HepG2 (cell line): Measurements from ENCODE around the gene ARHGAP30. TPM values are rescaled to one million over a fixed set of nuclear protein-coding genes. Genes with fewer than 3 reads are reported as not detected.
A peak's percentile ranks its signal among the peaks of the same experiment; 100 is the strongest.

Source experiments
- ARNTL ChIP-seq: sonication (generic); formaldehyde crosslinking; IDR thresholded peaks from 2 replicates; pipeline ENCODE4 v1.4.0; 2020; ENCODE audit warnings: mild to moderate bottlenecking, missing genetic modification reagents
- GPN1 ChIP-seq: sonication (generic); formaldehyde crosslinking; IDR thresholded peaks from 2 replicates; pipeline ENCODE4 v1.5.1; 2020; ENCODE audit warnings: missing genetic modification reagents, borderline replicate concordance
- KAT8 ChIP-seq: IDR thresholded peaks from 2 replicates; pipeline ENCODE4 v1.6.1; 2016; ENCODE audit warnings: missing genetic modification reagents, missing compliant biosample characterization
- MIER3 ChIP-seq: IDR thresholded peaks from 2 replicates; pipeline ENCODE4 v1.6.1; 2016; ENCODE audit warnings: missing compliant biosample characterization, borderline replicate concordance
- SALL1 ChIP-seq: sonication (generic); formaldehyde crosslinking; IDR thresholded peaks from 2 replicates; pipeline ENCODE4 v1.8.0; 2022; ENCODE audit warnings: mild to moderate bottlenecking, missing genetic modification reagents
- SIN3B ChIP-seq: fragments of 150-350 bp; IDR thresholded peaks from 2 replicates; pipeline ENCODE4 v1.6.1; 2014; ENCODE audit warnings: low read length
- ZFP36L2 ChIP-seq: sonication (generic); formaldehyde crosslinking; IDR thresholded peaks from 2 replicates; pipeline ENCODE4 v1.4.0; 2020; ENCODE audit warnings: missing genetic modification reagents
- ZNF160 ChIP-seq: sonication (generic); formaldehyde crosslinking; IDR thresholded peaks from 2 replicates; pipeline ENCODE4 v1.8.0; 2022; ENCODE audit warnings: mild to moderate bottlenecking, inconsistent platforms, missing genetic modification reagents
- polyA plus RNA-seq, 8 experiments: library from polyadenylated mRNA; depleted of rRNA in 3 of 8; stranded (reverse) in 7 of 8; unstranded in 1 of 8; fragments of >200 nt; fragmentation: Illumina TruSeq in 4 of 8; extraction: Trizol in 4 of 8; gene quantifications; 2 replicates each; pipeline versions ENCODE4 v1.2.1 to v1.2.3, GENCODE V29; 2011 to 2016; ENCODE audit warnings: low read depth in 4 of 8, missing spikeins in 1 of 8, mixed read lengths in 1 of 8; ENCODE audit not compliant: insufficient read depth in 1 of 8
- total RNA-seq, 5 experiments: library from RNA; depleted of rRNA; stranded (reverse); fragments of >200 nt; fragmentation: Illumina TruSeq; extraction: Trizol; gene quantifications; 2 replicates each; pipeline ENCODE4 v1.2.3, GENCODE V29; 2016; ENCODE audit warnings: low read depth in 1 of 5
- TF ChIP-seq, protein P1 (sequence below): IDR thresholded peaks from 2 replicates; pipeline ENCODE4 v1.6.1; 2012; ENCODE audit warnings: low read length, improper control_type of control experiment
- TF ChIP-seq, protein P2 (sequence below): IDR thresholded peaks from 2 replicates; pipeline ENCODE4 v1.4.0; 2020; ENCODE audit warnings: mild to moderate bottlenecking, missing genetic modification reagents
- TF ChIP-seq, protein P3 (sequence below): sonication (generic); formaldehyde crosslinking; IDR thresholded peaks from 2 replicates; pipeline ENCODE4 v1.8.0; 2022; ENCODE audit warnings: mild to moderate bottlenecking, missing genetic modification reagents, moderate library complexity
- TF ChIP-seq, protein P4 (sequence below): sonication (generic); formaldehyde crosslinking; IDR thresholded peaks from 2 replicates; pipeline ENCODE4 v1.5.1; 2020; ENCODE audit warnings: mild to moderate bottlenecking, missing genetic modification reagents, borderline replicate concordance
- TF ChIP-seq, protein P5 (sequence below): sonication (generic); formaldehyde crosslinking; IDR thresholded peaks from 2 replicates; pipeline ENCODE4 v1.8.0; 2022; ENCODE audit warnings: missing genetic modification reagents, mild to moderate bottlenecking, moderate library complexity, borderline replicate concordance
- TF ChIP-seq, protein P6 (sequence below): sonication (generic); formaldehyde crosslinking; IDR thresholded peaks from 2 replicates; pipeline ENCODE4 v1.5.0; 2020; ENCODE audit warnings: missing genetic modification reagents

The ARHGAP30 gene
- total and polyA plus RNA-seq, 2 of the 13 experiments (the other 11 are each of a cell fraction or from before 2014, with no cell fraction given), result 0.13 to 0.20 TPM

DNA sequence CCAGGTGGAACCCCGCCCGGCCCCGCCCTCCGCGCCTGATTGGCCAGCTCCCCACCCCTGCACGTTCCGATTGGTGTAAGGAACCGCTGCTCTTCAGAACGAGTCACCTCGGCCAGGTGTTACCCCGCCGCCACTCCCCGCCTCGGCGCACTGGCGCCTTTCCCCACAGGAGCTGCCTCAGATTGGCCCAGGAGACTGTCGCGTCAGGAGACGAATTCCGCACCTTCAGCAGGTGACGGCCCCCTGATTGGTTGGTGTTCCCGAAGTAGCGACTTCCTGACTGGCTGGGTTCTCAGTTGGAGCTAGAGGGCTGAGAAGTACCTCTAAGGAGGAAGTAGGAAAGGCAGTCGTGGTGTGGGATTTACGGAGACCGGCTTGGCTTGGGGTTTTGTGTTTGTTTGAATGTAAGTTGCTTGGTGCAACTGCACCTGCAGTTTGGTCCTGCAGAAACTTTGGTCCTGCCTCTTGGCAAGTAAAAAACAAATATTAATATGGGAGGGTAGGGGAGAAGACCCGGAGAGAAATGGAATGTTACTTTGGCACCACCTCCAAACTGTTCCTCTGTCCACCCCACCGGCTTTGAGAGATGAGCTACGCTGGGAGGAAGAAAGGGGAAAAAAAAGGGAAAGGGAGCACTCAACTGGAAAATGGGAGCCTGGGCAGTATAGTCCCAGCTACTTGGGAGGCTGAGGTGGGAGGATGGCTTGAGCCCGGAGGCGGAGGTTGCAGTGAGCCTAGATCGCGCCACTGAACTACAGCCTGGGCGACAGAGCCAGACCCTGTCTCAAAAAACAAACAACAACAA, 48.3 kb downstream of the ARHGAP30 start (continued):
- TF ChIP-seq, protein P1, sequence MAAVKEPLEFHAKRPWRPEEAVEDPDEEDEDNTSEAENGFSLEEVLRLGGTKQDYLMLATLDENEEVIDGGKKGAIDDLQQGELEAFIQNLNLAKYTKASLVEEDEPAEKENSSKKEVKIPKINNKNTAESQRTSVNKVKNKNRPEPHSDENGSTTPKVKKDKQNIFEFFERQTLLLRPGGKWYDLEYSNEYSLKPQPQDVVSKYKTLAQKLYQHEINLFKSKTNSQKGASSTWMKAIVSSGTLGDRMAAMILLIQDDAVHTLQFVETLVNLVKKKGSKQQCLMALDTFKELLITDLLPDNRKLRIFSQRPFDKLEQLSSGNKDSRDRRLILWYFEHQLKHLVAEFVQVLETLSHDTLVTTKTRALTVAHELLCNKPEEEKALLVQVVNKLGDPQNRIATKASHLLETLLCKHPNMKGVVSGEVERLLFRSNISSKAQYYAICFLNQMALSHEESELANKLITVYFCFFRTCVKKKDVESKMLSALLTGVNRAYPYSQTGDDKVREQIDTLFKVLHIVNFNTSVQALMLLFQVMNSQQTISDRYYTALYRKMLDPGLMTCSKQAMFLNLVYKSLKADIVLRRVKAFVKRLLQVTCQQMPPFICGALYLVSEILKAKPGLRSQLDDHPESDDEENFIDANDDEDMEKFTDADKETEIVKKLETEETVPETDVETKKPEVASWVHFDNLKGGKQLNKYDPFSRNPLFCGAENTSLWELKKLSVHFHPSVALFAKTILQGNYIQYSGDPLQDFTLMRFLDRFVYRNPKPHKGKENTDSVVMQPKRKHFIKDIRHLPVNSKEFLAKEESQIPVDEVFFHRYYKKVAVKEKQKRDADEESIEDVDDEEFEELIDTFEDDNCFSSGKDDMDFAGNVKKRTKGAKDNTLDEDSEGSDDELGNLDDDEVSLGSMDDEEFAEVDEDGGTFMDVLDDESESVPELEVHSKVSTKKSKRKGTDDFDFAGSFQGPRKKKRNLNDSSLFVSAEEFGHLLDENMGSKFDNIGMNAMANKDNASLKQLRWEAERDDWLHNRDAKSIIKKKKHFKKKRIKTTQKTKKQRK, result no peak
- peak; percentile 57 for TF ChIP-seq SALL1
- no peak for TF ChIP-seq GPN1 (CRISPR knock-in tag)
- TF ChIP-seq, protein P2, sequence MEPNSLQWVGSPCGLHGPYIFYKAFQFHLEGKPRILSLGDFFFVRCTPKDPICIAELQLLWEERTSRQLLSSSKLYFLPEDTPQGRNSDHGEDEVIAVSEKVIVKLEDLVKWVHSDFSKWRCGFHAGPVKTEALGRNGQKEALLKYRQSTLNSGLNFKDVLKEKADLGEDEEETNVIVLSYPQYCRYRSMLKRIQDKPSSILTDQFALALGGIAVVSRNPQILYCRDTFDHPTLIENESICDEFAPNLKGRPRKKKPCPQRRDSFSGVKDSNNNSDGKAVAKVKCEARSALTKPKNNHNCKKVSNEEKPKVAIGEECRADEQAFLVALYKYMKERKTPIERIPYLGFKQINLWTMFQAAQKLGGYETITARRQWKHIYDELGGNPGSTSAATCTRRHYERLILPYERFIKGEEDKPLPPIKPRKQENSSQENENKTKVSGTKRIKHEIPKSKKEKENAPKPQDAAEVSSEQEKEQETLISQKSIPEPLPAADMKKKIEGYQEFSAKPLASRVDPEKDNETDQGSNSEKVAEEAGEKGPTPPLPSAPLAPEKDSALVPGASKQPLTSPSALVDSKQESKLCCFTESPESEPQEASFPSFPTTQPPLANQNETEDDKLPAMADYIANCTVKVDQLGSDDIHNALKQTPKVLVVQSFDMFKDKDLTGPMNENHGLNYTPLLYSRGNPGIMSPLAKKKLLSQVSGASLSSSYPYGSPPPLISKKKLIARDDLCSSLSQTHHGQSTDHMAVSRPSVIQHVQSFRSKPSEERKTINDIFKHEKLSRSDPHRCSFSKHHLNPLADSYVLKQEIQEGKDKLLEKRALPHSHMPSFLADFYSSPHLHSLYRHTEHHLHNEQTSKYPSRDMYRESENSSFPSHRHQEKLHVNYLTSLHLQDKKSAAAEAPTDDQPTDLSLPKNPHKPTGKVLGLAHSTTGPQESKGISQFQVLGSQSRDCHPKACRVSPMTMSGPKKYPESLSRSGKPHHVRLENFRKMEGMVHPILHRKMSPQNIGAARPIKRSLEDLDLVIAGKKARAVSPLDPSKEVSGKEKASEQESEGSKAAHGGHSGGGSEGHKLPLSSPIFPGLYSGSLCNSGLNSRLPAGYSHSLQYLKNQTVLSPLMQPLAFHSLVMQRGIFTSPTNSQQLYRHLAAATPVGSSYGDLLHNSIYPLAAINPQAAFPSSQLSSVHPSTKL (CRISPR knock-in tag), result no peak
- TF ChIP-seq, protein P3, sequence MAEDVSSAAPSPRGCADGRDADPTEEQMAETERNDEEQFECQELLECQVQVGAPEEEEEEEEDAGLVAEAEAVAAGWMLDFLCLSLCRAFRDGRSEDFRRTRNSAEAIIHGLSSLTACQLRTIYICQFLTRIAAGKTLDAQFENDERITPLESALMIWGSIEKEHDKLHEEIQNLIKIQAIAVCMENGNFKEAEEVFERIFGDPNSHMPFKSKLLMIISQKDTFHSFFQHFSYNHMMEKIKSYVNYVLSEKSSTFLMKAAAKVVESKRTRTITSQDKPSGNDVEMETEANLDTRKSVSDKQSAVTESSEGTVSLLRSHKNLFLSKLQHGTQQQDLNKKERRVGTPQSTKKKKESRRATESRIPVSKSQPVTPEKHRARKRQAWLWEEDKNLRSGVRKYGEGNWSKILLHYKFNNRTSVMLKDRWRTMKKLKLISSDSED (CRISPR knock-in tag), result no peak
- no peak for TF ChIP-seq ZNF160 (CRISPR knock-in tag)
- TF ChIP-seq, protein P4, sequence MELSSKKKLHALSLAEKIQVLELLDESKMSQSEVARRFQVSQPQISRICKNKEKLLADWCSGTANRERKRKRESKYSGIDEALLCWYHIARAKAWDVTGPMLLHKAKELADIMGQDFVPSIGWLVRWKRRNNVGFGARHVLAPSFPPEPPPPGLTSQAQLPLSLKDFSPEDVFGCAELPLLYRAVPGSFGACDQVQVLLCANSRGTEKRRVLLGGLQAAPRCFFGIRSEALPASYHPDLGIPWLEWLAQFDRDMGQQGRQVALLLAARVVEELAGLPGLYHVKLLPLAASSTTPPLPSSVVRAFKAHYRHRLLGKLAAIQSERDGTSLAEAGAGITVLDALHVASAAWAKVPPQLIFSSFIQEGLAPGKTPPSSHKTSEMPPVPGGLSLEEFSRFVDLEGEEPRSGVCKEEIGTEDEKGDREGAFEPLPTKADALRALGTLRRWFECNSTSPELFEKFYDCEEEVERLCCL (CRISPR knock-in tag), result no peak
- TF ChIP-seq MIER3, result no peak
- TF ChIP-seq, protein P5, sequence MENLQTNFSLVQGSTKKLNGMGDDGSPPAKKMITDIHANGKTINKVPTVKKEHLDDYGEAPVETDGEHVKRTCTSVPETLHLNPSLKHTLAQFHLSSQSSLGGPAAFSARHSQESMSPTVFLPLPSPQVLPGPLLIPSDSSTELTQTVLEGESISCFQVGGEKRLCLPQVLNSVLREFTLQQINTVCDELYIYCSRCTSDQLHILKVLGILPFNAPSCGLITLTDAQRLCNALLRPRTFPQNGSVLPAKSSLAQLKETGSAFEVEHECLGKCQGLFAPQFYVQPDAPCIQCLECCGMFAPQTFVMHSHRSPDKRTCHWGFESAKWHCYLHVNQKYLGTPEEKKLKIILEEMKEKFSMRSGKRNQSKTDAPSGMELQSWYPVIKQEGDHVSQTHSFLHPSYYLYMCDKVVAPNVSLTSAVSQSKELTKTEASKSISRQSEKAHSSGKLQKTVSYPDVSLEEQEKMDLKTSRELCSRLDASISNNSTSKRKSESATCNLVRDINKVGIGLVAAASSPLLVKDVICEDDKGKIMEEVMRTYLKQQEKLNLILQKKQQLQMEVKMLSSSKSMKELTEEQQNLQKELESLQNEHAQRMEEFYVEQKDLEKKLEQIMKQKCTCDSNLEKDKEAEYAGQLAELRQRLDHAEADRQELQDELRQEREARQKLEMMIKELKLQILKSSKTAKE, result 0 out of 2 replicates have a peak, but pooled peaks have one; percentile 31
- TF ChIP-seq, protein P6, sequence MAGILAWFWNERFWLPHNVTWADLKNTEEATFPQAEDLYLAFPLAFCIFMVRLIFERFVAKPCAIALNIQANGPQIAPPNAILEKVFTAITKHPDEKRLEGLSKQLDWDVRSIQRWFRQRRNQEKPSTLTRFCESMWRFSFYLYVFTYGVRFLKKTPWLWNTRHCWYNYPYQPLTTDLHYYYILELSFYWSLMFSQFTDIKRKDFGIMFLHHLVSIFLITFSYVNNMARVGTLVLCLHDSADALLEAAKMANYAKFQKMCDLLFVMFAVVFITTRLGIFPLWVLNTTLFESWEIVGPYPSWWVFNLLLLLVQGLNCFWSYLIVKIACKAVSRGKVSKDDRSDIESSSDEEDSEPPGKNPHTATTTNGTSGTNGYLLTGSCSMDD (CRISPR knock-in tag), result no peak
- peak; percentile 73 for TF ChIP-seq KAT8 (CRISPR knock-in tag)
- no peak for TF ChIP-seq ZFP36L2
- no peak for TF ChIP-seq ARNTL (CRISPR knock-in tag)
- TF ChIP-seq SIN3B, result no peak
